K562 (cell line): ENCODE data around the gene FGF5.

Source experiments
- ZFP30 ChIP-seq: fragments of 250-450 bp; sonication (Bioruptor Pico); IDR thresholded peaks from 2 replicates; pipeline ENCODE4 v1.8.0; 2022; ENCODE audit warnings: moderate library complexity, mild to moderate bottlenecking, inconsistent platforms, borderline replicate concordance
- TF ChIP-seq, protein P1 (sequence below): sonication (generic); formaldehyde crosslinking; IDR thresholded peaks from 2 replicates; pipeline ENCODE4 v1.9.0; 2022; ENCODE audit warnings: mild to moderate bottlenecking, missing genetic modification reagents

DNA sequence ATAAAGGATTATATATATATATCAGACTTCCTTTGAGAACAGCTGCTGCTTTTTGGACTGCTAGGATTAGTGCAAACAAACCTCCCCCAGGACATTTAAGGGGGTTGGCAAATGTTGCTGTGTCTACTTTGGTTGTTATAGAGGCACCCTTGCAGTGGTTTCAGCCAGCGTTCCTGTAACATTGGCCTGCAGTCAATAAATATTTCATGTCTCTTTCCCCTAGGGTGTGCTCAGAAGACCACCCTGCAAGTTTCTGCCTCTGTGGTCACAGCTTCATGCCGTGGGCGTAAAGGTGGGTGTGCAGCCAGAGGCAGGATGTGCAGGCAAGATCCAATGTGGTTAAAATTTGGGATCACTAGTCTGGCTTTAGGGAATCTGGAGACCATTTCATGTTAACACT lies 28.9 kb downstream of the FGF5 start:
- TF ChIP-seq ZFP30, result no peak
- TF ChIP-seq, protein P1, sequence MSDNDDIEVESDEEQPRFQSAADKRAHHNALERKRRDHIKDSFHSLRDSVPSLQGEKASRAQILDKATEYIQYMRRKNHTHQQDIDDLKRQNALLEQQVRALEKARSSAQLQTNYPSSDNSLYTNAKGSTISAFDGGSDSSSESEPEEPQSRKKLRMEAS, result no peak
